Esophagus squamous epithelium (tissue), 5 donors: ENCODE results near the gene ANKRD6. TPM values are rescaled to one million over a fixed set of nuclear protein-coding genes. Genes with fewer than 3 reads are reported as not detected.

ENCODE experiments used
- DNase-seq: peaks from one replicate; lab custom pipeline; 2025; lab: John Stamatoyannopoulos, UW
- H3K27ac ChIP-seq, 4 donors: fragments of 200-600 bp; sonication (generic); one replicate each; pipeline ENCODE4 v1.5.1; 2016 to 2019; ENCODE audit warnings: mild to moderate bottlenecking in 1 of 4
- H3K27me3 ChIP-seq, 4 donors: fragments of 200-600 bp; sonication (generic); 1 replicate in 3 of 4; 2 replicates in 1 of 4; pipeline versions ENCODE4 v1.5.1 to v1.6.0; 2017 to 2021; ENCODE audit warnings: antibody characterized with exemption in 1 of 4
- H3K36me3 ChIP-seq, 3 donors: fragments of 200-600 bp; sonication (generic); one replicate each; pipeline ENCODE4 v1.5.1; 2016 to 2019
- H3K4me1 ChIP-seq, 3 donors: fragments of 200-600 bp; sonication (generic); one replicate each; pipeline ENCODE4 v1.5.1; 2017 to 2019
- H3K4me3 ChIP-seq, 4 donors: fragments of 200-600 bp; sonication (generic); 1 replicate in 3 of 4; 2 replicates in 1 of 4; pipeline ENCODE4 v1.5.1; 2016 to 2019; ENCODE audit warnings: mild to moderate bottlenecking in 2 of 4, moderate library complexity in 1 of 4
- H3K9me3 ChIP-seq, 3 donors: fragments of 200-600 bp; sonication (generic); one replicate each; pipeline ENCODE4 v1.5.1; 2016 to 2019
- POLR2A ChIP-seq, 4 donors: fragments of 450-650 bp; IDR thresholded peaks; one replicate each; pipeline ENCODE4 v1.6.1; 2017; ENCODE audit warnings: antibody characterized with exemption in 4 of 4, mild to moderate bottlenecking in 4 of 4, moderate library complexity in 3 of 4
- WGBS, 2 donors: methylation state at CpG; one replicate each; pipeline ENCODE4 v1.1.5; 2018; 5-methylcytosine and 5-hydroxymethylcytosine counted together
- intact Hi-C: fragments of 100-400 bp; cut with DNase I; formaldehyde crosslinking; loops from one replicate; pipeline ENCODE4 v1.15.0; 2022
- total RNA-seq, 4 donors: library from RNA; depleted of rRNA; stranded (reverse); fragments of >200 nt; gene quantifications; one replicate each; pipeline ENCODE4 v1.1.0, GENCODE V29; 2016
- TF ChIP-seq, protein P1 (sequence below), 6 experiments: fragments of 450-650 bp in 4 of 6; fragments of 200-600 bp in 2 of 6; sonication (generic) in 2 of 6; IDR thresholded peaks; one replicate each; pipeline ENCODE4 v1.5.1; 2016 to 2019; ENCODE audit warnings: antibody characterized with exemption in 6 of 6, mild to moderate bottlenecking in 4 of 6, moderate library complexity in 4 of 6
- donor health status: DM: yes; HTN: yes; CAD: no.

ANKRD6 gene
- total RNA-seq, 4 donors from 2014 or later, result 5.8 to 12.0 (median 7.3) TPM

DNA sequence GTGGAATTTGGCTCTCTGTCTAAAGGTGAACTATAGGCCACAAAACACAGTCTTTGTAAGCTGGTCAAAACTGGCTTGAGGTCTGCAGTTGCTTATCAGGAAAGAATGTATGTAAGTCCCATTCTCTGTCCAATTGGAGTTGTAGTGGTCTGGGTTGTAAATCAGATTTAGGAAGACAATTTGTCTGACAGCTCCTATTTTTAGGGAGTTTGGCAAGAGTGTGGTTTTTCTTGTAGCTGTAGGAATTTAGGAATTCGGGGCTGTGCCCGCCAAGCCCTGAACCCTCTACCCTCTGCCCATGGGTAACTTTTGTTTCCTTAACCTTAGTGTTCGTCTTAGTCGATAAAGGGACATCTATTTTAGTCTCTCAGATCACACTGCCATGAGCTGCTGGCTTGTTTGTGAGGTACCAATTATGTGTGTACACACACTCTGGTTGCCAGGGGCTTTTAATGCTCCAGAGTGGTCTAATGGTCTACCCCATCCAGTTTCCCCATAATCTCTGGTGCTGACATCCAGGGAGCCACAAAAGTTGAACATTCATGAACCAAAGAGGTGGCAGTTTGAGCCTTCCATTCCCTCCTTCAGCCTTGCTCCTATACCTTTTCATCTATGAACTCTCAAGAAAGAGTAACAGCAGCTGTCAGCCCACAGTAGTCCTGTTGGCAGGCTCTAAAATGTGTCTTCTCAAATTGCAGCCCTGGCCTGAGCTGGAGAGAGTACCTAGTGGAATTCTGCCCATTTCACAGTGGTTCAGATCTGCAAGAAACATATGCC is 93.0 kb downstream of the ANKRD6 start:
- no peak for TF ChIP-seq POLR2A (IDR thresholded peaks at IDR 0.05)
- TF ChIP-seq, protein P1, sequence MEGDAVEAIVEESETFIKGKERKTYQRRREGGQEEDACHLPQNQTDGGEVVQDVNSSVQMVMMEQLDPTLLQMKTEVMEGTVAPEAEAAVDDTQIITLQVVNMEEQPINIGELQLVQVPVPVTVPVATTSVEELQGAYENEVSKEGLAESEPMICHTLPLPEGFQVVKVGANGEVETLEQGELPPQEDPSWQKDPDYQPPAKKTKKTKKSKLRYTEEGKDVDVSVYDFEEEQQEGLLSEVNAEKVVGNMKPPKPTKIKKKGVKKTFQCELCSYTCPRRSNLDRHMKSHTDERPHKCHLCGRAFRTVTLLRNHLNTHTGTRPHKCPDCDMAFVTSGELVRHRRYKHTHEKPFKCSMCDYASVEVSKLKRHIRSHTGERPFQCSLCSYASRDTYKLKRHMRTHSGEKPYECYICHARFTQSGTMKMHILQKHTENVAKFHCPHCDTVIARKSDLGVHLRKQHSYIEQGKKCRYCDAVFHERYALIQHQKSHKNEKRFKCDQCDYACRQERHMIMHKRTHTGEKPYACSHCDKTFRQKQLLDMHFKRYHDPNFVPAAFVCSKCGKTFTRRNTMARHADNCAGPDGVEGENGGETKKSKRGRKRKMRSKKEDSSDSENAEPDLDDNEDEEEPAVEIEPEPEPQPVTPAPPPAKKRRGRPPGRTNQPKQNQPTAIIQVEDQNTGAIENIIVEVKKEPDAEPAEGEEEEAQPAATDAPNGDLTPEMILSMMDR (IDR thresholded peaks at IDR 0.05), result no peak
- Histone ChIP-seq H3K4me3 (no peak overlapping the region), H3K27ac (no peak overlapping the region), H3K4me1 (peaks cover 0 to 4% (median 4%) of the 10 kb centered on the region in 3 donors), H3K36me3 (no peaks in the 10 kb centered on the region), H3K9me3 (no peaks in the 10 kb centered on the region), H3K27me3 (no peaks in the 10 kb centered on the region)
- 91 to 96% methylated on average over 4 of the region's 4 CpGs for WGBS, 2 donors
- DNase-seq, result no peak
- intact Hi-C loops, result no loop called here

DNA sequence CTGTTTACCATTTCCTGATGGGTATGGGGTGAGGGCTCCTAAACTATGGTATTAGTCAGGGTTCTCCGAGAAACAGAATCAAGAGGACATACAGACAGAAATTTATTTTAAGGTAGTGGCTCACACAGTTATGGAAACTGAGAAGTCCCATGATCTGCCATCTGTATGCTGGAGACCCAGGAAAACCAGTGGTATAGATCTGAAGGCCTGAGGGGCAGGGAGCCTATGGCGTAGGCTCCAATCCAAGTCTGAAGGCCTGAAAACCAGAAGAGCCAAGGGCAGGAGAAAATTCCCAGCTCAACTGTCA is 93.6 kb downstream of the ANKRD6 start:
- Histone ChIP-seq H3K9me3 (no peaks in the 10 kb centered on the region), H3K4me1 (peaks cover 0 to 4% (median 4%) of the 10 kb centered on the region in 3 donors), H3K27me3 (no peaks in the 10 kb centered on the region), H3K4me3 (no peak overlapping the region), H3K36me3 (no peaks in the 10 kb centered on the region), H3K27ac (no peak overlapping the region)
- 94 to 100% methylated on average over 1 to 2 of the region's 2 CpGs for WGBS, 2 donors
- intact Hi-C loops, result no loop called here
- no peak for TF ChIP-seq POLR2A (IDR thresholded peaks at IDR 0.05)
- TF ChIP-seq, protein P1 (IDR thresholded peaks at IDR 0.05), result no peak
- no peak for DNase-seq

DNA sequence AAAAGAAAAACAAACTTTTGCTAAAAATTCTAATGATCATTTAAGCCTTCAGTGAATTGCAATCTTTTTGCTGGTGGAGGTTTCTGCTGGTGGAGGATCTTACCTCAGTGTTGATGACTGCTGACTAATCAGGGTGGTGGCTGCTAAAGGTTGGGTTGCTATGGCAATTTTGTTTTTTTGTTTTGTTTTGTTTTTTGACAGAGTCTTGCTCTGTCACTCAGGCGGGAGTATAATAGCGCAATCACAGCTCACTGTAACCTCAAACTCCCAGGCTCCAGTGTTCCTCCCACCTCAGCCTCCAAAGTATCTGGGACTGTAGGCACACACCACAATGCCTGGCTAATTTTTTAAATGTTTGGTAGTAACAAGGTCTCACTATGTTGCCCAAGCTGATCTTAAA is 94.7 kb downstream of the ANKRD6 start:
- Histone ChIP-seq H3K27me3 (no peaks in the 10 kb centered on the region), H3K4me3 (no peak overlapping the region), H3K36me3 (no peaks in the 10 kb centered on the region), H3K27ac (no peak overlapping the region), H3K4me1 (peaks cover 0 to 3% (median 2%) of the 10 kb centered on the region in 3 donors), H3K9me3 (no peaks in the 10 kb centered on the region)
- 77 to 95% methylated on average over 2 of the region's 2 CpGs for WGBS, 2 donors
- DNase-seq, result no peak
- intact Hi-C loops, result no loop called here
- TF ChIP-seq, protein P1 (IDR thresholded peaks at IDR 0.05), result no peak
- TF ChIP-seq POLR2A (IDR thresholded peaks at IDR 0.05), result no peak

DNA sequence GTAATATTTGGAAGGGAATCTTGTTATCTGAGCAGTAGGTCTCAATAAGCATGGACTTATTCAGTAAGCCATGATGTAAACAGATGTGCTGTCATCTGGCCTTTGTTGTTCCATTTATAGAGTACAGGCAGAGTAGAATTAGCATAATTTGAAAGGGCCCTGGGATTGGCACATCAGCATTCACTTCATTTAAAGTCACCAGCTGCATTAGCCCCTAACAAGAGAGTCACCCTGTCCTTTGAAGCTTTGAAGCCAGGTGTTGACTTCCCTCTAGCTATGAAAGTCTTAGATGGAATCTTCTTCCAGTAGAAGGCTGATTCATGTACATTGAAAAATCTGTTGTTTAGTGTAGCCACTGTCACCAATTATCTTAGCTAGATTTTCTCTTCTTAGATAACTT is 95.9 kb downstream of the ANKRD6 start:
- intact Hi-C loops, result no loop called here
- TF ChIP-seq, protein P1 (IDR thresholded peaks at IDR 0.05), result no peak
- TF ChIP-seq POLR2A (IDR thresholded peaks at IDR 0.05), result no peak
- Histone ChIP-seq H3K27ac (no peak overlapping the region), H3K9me3 (no peaks in the 10 kb centered on the region), H3K36me3 (no peaks in the 10 kb centered on the region), H3K4me1 (no peaks in the 10 kb centered on the region), H3K27me3 (no peaks in the 10 kb centered on the region), H3K4me3 (no peak overlapping the region)
- DNase-seq, result no peak

DNA sequence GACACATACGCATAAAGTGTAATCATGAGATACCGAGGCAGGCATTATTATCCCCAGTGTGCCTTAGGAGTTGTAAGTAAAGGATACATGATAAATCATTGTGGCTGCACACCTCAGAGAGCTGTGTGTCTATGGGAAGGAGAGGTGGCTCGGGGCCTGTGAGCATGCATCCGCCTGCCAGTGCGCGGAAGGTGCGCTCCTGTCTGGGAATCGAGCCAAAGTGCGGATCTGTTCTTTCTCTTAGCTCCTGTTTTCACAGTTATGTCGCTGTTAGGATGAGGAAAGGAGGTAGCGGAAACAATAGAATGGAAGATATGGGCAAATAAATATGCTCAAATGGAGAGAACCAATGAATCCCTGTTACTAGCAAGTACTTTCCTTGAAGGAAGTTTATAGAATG is 98.0 kb downstream of the ANKRD6 start:
- Histone ChIP-seq H3K4me1 (no peaks in the 10 kb centered on the region), H3K9me3 (no peaks in the 10 kb centered on the region), H3K27ac (no peak overlapping the region), H3K36me3 (no peaks in the 10 kb centered on the region), H3K4me3 (no peak overlapping the region), H3K27me3 (no peaks in the 10 kb centered on the region)
- 73 to 87% methylated on average over 11 of the region's 11 CpGs for WGBS, 2 donors
- no peak for TF ChIP-seq POLR2A (IDR thresholded peaks at IDR 0.05)
- TF ChIP-seq, protein P1 (IDR thresholded peaks at IDR 0.05), result no peak
- intact Hi-C loops, result no loop called here
- DNase-seq, result no peak
